Stimulated activated CD4-positive, alpha-beta T cell treated with anti-CD3 and anti-CD28 coated beads, Interleukin-1b, Interleukin-23, amount 100 ng/mL, for 4 hours (primary cell): Measurements from ENCODE around the gene TMEM150B.

Experiments
- DNase-seq, 2 donors: peaks; one replicate each; pipeline ENCODE4 v3.0.0-alpha.2; 2020; ENCODE audit warnings: low read depth in 2 of 2

The TMEM150B gene

DNA sequence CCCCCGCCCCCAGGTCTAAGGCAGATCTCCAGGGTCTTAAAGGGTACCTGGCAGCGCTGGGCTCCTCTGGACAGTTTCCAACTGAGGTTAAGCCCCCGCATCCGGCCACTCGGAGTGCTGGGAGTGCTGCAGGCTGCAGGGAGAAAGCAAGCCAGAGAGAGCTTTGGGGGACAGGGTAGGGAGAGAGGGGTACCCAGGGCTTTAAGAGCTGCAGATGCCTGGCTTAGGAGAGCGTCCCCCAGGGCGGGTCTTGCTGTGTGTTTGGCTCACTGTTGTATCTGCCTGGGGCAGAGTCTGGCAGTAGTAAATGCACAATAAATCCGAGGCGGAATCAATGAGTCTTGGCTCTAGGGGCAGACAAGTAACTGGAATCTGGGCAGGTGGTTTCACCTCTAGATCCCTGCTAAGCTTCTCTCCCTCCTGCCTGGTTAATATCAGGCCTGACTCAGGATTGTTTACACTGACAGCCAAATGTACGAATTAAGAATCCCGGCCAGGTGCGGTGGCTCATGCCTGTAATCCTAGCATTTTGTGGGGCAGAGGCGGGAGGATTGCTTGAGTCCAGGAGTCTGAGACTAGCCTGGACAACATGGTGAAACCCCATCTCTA lies 30.2 kb upstream of the TMEM150B start:
- DNase-seq, result no peak

DNA sequence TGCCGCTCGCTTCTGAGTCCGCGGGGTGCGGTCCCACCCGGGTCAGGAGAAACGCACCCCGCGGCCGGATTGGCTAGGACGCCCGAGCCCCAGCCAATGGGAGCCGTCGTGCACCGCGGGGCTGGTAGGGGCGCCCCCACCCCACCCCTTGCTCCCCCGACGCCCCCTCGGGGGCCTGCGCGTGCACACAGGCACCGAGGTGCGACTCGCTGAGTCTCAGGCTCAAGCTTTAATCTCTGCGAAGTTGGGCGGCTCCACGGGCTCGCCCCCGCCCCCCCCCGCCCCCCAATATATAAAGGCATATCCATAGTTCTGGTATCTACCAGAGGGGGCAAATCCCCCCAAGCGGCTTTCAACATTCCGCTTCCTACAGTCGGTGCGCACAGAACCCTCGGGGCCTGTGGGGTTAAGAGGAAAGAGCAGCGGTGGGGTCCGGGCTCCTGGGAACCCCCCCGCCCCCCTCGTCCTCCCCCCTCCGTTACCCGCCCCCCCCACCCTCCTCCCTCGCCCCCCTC lies 29.6 kb upstream of the TMEM150B start, which contains the start of gene COX6B2:
COX6B2 (minus strand) TSS at position 22 of the 515 bp plus-strand sequence. CDS start 198 bp downstream, outside the sequence.
- DNase-seq, result no peak

DNA sequence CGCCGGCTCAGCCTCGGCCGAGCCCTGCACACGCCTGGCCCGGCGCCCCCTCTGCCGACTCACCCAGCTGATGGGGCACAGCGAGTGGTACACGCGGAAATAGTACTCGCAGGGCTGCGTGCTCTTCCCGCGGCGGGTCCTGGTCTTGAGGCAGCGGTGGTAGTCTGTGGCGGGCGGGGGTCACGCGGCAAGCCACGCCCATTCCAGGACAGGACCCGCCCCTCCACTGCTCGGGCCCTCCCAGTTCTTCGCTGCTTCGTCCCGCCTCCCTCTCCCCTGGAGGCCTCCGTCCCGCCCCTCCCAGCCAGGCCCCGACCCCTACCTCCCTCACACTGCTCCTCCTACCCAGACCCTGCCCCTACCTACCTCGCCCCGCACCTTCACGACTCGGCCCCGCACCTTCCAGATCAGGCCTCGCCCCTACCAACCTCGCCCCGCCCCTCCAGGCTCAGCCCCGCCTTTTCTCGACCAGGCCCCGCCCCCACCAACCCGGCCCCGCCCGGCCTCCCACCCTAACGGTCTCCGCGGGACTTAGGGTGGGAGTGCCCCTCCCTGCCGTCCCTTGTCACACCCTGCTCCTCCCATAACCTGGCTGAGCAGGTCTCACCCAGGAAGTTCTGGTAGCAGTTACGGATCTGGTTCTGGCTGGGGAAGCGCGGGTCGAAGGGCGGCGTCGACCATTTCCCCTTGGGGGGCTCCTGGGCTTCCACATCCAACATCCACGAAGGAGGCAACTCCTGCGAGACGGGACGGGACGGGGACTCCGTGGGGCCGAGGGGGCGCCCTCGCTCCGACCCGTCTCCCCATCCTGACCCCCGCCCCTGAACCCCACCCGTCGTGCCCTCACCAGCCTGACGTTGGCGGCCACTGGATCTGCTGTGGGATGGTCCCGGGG lies 28.9 kb upstream of the TMEM150B start:
- DNase-seq, result peak; percentile 30 to 53

DNA sequence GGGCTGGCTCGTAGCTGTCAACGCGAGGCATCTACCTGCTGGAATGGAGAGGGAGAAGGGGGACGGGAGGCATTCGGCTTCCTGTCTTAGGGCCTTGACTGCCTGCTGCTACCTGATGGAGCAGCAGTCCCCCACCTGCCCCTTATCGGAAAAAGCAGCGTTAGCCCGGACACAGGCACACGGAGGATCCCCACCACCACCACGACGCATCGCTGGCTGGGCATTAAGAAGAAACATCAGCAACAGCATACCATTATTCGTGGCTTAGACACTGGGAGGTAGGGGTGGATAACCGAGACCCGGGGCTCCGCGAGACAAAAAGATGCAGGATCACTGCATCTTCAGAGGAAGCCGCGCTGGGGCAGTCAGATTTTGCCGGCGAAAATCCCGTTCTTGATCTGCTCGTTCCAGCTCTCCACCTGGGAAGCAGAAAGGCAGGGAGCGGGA lies 28.2 kb upstream of the TMEM150B start:
- DNase-seq, result no peak

DNA sequence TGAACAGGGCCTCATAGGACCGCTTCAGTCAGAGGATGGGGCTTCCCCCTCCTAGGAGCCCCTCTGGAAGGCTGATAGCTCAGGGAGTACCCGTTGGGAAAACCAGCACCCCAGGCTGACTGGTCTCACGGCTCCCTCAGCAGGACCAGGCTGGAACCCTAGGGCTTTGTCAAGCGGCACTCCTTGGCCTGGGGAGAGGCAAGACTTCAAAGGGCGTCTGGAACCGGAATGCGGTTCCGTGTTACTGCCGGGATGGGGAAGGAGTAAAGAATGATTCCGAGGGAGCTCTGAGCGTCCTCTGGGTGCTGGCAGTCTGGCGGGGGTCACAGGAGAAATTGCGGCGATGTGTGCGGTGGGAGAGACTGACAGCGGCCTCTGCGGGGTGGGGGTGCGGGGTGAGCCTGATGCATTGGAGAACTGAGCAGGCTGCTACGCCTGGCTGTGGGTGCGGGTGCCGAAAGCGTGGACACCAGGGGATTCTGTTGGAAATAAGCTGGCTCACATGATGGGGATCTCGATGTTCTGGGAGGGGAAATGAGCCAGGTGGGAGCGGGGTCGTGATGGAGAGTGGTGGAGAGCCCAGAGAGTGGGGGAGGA lies 27.5 kb upstream of the TMEM150B start:
- DNase-seq, result no peak

DNA sequence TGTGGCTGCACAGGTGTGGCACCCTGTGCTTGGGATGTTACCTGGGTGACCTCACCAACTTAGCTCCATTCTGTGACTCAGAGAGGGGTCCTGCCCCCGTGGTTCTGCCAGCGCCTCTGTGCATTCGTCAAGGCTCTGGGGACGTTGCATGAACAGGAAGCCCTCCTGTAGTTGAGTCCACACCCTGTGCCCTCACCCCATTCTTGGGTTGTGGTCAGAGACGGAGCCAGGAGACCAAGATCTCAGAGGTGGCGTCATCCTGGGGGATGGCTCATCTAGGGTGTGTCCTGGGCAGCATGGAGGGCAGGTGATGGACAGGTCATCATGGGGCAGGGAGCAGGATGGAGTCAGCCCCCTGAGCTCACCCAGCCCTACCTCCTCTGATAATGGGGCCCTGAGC lies 26.9 kb upstream of the TMEM150B start:
- DNase-seq, result no peak

DNA sequence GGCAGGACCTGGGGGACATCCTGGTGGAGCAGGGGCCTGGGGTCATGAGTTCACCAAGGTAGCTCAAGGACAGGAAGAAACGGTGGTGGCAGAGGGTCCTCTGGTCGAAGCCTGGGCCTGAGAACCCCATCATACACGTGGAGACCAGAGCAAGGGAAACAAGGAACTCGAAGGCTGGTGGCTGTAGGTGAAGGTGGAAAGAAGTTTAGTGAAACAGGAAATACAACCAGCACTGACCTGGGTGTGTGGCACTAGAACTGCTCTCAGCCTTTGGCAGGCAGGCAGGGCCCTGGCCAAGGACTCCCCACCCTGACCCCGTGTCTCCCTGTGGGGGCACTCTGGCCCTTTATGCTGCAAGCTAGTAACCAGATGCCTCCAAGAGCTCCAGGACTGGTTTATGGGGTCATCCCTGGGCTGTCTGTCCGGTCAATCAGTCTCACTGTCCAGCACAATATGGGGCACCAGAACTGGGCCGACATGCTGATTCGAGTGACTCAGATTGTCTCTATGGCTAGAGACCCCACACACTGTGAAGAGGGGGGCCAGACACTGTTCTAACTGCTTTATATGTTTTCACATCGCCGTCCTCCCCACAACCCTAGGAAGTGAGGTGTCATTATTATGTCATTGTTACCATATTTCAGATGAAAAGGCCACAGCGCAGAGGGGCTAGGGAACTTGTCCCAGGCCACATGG lies 25.6 kb upstream of the TMEM150B start:
- DNase-seq, result no peak

DNA sequence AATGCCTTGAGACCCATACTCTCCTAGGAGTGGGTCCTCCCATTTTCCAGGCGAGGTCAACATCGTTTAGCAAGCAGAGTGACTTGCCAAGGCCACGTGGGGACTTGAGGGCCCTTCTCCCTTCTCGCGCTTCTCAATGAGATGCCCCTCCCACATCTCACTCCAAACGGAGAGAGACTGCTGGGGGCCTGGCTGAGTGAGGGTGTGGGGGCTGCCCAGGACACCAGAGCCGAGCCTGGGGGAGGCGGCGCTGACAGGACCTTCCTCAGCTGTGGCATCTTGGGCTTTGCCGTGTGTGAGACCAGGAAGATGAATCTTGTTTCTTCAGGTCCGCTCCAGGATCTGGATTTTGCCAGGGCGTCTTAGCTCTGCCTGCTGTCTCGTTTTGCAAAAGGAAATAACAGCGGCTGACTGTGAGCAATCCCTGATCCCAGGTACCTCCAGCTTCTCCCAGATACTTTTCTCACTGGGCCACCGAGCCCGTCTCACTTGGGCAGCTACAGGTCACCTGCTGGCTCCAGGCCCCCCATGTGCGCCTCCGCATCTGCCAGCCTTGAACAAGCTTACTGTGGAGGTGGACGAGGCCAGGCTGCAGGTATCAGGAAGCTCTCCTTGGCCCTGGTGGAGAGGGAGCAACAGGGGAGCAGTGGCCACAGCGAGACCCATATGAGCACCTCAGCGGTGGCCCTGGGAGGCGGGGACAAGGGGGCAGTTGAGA lies 23.3 kb upstream of the TMEM150B start:
- no peak for DNase-seq

DNA sequence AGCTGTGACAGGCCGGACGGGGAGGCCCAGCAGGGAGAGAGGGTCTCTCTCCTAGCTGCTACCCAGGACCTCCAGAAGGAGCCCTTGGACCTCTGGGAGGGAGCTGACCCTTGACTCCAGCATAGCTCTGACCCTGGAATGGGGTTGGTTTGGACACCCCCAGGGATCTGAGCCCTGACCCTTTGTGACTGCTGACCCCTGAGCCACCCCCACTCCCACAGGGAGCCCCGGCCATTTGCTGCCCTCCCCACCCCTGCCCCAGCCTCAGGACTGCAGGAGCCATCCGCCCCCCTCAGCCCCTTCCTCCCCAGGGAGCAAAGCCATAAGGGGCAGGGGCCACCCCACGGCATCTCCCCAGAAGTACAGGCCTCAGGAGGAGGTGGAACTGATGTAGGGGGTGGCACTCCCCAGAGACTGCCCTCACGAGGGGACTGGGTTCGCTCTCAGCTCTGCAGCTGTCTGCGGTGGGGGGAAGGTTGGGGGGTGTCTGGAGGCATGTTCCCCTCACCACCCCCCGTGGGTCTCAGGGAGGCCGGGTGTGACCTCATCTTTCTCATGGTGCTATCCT lies 22.4 kb upstream of the TMEM150B start:
- no peak for DNase-seq

DNA sequence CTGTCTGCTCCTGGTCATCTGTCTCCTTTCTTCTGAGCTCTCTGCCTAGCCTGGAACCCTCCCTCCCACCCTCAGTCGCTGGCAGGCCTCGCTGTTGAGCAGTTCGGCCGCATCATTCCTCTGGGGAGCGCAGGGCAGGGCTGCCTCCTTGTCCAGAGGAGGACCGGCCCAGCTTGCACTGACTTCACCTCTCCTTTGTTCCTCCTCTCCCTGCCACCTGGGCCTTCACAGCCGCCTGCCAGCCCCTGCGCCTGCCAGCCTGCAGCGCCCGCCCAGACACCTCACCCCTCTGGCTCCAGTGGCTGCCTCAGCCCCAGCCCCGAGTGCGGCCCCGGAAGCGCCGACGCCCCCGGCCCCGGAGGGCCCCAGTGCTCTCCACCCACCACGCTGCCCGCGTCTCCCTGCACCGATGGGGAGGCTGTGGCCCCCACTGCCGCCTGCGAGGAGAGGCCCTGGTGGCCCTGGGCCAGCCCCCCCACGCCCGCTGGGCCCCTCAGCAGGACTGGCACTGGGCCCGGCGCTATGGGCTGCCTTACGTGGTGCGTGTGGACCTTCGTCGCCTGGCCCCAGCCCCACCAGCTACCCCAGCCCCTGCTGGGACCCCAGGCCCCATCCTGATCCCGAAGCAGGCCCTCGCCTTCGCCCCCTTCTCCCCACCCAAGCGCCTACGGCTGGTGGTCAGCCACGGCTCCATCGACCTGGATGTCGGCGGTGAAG lies 21.7 kb upstream of the TMEM150B start:
- no peak for DNase-seq

DNA sequence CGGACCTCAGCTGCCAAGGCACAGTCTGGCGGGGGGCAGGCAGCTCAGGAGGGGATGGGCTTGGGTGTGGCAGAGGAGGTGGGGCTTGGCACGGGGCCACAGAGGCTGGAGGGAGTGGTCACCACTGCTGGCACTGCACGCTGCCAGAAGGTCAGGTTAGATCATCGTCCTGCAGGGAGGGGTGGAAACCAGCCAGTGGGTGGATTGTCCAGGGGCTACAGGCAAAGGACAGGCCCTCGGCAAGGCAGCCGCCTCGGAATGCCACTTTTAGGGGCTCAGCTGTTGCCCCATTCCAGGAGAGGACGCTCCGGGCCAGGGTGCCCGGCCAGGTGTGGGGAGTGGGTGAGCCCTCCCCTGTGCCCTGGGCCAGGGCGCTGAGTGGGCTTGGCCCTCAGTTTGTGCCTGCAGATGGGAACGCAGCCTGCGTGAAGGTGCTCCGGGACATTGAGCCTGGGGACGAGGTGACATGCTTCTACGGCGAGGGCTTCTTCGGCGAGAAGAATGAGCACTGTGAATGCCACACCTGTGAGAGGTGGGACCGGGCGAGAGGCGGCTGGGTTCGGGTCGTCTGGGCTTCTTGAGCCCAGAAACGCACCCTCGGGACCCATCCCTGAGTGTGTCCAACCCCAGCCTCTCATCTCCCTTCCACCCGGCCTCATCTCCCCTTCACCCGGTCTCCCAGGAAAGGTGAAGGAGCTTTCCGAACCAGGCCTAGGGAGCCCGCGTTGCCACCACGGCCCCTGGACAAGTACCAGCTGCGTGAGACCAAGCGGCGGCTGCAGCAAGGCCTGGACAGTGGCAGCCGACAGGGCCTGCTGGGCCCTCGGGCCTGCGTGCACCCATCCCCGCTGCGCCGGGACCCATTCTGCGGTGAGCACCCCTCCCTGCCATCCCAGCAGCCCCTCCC lies 20.9 kb upstream of the TMEM150B start:
- DNase-seq, result no peak

DNA sequence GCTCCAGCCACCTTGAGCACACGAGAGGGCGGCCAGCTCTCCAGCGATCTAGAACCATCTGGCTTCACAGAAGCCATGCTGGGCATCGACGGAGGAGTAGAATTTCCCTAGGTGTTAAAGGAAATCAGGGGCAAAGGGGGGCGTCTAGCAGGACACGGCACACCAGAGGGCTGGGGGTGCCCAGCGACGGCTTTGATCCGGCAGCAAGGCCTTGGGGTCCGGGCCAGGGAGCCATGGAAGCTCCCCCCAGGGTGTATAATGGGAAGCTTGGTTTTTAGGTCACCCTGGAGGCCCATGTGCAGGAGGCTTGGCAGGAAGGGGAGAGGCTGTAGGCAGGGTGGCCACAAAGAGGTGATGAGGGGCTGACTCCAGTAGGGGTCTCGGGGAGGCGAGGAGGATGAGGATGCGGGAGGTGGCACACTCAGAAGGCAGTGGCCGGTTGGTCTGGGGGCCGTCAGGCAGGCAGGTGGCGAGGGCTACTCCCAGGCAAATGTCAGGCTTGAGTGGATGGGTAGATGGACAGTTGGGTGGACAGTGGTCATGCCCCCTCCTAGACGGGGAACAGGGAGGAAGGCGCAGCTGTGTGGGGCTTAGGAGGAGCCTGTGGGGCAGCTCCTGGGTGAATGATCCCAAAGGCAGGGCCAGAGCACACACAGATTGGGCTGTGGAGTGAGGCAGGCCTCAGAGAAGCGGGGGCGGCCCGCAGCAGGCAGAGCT lies 20.1 kb upstream of the TMEM150B start:
- DNase-seq, result no peak

DNA sequence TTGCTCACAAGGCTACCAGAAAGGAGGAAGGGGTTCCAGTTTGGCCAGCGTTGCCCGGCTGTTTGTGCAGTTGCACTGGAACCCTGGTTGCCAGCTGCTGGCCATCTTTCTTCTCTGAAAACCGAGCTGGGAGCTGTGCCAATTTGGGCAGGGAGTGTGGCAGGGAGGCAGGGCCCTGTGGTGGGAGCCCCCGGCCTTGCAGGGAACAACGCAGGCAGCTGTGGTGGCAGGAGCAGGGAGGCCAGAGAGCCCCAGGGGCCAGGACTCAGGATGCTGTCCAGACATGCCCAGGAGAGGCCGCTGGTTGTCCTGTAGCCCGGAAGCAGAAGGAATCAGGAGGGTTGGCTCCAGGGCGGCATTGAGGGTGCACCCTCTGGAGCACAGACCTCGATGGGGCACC lies 19.3 kb upstream of the TMEM150B start:
- DNase-seq, result no peak

DNA sequence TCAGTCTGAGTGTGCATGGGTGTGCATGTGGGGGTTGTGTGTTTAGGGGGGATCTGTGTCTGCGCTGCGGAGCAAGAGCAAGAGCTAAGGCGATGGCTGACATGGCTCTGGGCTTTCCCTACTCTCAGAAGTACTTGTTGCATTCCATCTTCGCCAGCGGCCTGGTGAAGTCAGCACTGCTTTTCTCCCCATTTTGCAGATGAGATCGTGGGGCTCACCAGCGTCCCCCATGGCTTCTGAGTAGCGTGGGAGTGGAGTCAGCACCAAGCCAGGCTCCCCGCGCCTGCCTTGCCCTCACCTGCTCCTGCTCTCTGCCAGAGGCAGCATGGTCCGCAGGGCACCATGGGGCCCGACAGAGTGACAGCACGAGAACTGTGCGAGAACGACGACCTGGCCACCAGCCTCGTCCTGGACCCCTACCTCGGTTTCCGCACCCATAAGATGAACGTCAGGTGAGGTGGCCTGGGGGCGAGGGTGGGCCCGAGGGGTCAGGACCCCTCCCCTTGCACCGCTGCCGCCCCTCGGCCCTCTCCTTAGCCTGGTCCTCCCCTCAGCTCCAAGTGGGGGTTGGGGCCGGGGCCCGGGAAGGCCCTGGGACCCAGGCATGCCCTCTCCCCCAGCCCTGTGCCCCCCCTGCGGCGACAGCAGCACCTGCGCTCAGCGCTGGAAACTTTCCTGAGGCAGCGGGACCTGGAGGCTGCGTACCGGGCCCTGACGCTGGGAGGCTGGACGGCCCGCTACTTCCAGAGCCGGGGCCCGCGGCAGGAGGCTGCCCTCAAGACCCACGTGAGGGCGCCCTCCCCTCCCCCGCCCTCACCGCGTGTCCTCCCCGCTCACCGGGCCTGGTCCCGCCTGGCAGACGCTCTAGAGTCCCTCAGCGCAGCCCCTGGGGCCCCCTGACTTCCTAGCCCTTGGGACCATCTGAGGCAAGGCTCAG lies 16.7 kb upstream of the TMEM150B start:
- DNase-seq, result no peak

DNA sequence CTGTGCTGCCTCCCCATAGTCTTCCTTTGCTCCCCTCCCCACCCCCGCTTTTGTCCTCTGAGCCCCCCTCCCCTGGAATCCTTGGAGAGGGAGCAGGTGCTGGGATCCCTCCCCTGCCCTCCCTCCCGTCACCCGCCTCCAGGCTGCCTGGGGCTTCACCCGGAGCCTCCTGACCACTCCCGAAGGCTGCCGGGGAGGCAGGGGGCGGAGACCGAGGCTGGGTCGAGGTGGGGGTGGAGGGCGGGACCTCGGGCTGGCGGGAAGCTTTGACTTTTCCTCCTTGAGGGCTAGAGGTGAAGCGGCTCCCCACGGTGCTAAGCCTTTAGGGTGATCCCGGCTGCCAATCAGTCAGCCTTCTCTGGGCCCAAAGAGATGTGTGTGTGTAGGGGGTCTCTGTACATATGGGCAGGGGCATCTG lies 16.0 kb upstream of the TMEM150B start:
- DNase-seq, result peak; percentile 33 to 59

DNA sequence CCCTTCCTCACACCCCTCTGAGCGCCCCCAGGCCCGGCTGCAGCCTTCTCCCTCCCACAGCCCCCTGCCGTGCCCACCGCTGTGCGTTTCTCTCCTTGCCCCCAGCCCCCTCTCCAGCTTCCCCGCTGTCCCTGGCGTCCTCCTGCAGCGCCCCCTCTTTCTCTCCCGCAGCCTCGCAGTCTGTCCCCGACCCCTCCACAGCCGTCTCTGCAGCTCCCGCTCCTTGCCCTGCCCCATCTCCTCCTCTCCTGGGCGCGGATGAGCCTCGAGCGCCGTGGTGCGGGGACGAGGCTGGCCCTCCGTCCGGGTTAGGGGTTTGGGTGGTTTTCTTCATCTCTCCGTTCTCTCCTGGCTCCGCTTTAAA lies 15.6 kb upstream of the TMEM150B start:
- DNase-seq, result no peak
